Activated CD4-positive, CD25-positive, alpha-beta regulatory T cell treated with anti-CD3 and anti-CD28 coated beads, Interleukin-2, amount 50 U/mL, for 24 hours (primary cell): ENCODE data around the gene ITGAL.
"Not testable (repeated sequence)": the region's sequence is repeated elsewhere in the genome, so short reads cannot be mapped to it uniquely, and the experiment has no call there.

Experiments
- ATAC-seq, 2 donors: fragments of 150-1000 bp; cut with Tn5 transposase; one replicate each; pipeline ENCODE4 v1.10.0; 2021; ENCODE audit warnings: mild to moderate bottlenecking in 1 of 2, moderate library complexity in 1 of 2

ITGAL gene

GRCh38 chr16:30493941-30494488 is 21.5 kb downstream of the ITGAL start:
- ATAC-seq: no peak

GRCh38 chr16:30494709-30495108 is 22.2 kb downstream of the ITGAL start:
- ATAC-seq: no peak

- ATAC-seq: no peak
Observed at GRCh38 chr16:30499284-30499683, 26.7 kb downstream of the ITGAL start.

GRCh38 chr16:30503403-30504296 is 31.1 kb downstream of the ITGAL start:
- ATAC-seq: no peak

- ATAC-seq: no peak
Observed at GRCh38 chr16:30509081-30509765, 36.7 kb downstream of the ITGAL start.

GRCh38 chr16:30510376-30510938 is 37.9 kb downstream of the ITGAL start:
- no peak for ATAC-seq

GRCh38 chr16:30511509-30511908 is 39.0 kb downstream of the ITGAL start:
- no peak for ATAC-seq

GRCh38 chr16:30515275-30515674 is 42.7 kb downstream of the ITGAL start:
- no peak for ATAC-seq

GRCh38 chr16:30518552-30518951 is 46.0 kb downstream of the ITGAL start:
- no peak for ATAC-seq

GRCh38 chr16:30519120-30520049 is 46.8 kb downstream of the ITGAL start:
- no peak for ATAC-seq

- no peak for ATAC-seq
Observed at GRCh38 chr16:30521476-30521872, 48.9 kb downstream of the ITGAL start.

- ATAC-seq: no peak
Observed at GRCh38 chr16:30521873-30522641, 49.5 kb downstream of the ITGAL start.

- not testable (repeated sequence) for ATAC-seq
Observed at GRCh38 chr16:30522702-30523463, 50.3 kb downstream of the ITGAL start.

- ATAC-seq: no peak
Observed at GRCh38 chr16:30523768-30524574, 51.4 kb downstream of the ITGAL start.

GRCh38 chr16:30524575-30525568 is 52.3 kb downstream of the ITGAL start:
- no peak for ATAC-seq

- ATAC-seq: no peak
Observed at GRCh38 chr16:30525844-30526136, 53.2 kb downstream of the ITGAL start.

GRCh38 chr16:30526137-30526822 is 53.7 kb downstream of the ITGAL start, which contains the start of gene ZNF768:
Gene ZNF768, minus strand, starts transcription at chr16:30526566. Its CDS starts 153 bp downstream, at chr16:30526413.
- peak; percentile 3 to 6 for ATAC-seq
